GM21447 (cell line): ENCODE measurements around the gene FAM117A.
"Not testable (repeated sequence)": the region's sequence is repeated elsewhere in the genome, so short reads cannot be mapped to it uniquely, and the experiment has no call there.

Experiments used
- ATAC-seq: cut with Tn5 transposase; IDR thresholded peaks from one replicate; pipeline ENCODE4 v1.9.1; 2021; ENCODE audit not compliant: unreplicated experiment

The FAM117A gene

DNA sequence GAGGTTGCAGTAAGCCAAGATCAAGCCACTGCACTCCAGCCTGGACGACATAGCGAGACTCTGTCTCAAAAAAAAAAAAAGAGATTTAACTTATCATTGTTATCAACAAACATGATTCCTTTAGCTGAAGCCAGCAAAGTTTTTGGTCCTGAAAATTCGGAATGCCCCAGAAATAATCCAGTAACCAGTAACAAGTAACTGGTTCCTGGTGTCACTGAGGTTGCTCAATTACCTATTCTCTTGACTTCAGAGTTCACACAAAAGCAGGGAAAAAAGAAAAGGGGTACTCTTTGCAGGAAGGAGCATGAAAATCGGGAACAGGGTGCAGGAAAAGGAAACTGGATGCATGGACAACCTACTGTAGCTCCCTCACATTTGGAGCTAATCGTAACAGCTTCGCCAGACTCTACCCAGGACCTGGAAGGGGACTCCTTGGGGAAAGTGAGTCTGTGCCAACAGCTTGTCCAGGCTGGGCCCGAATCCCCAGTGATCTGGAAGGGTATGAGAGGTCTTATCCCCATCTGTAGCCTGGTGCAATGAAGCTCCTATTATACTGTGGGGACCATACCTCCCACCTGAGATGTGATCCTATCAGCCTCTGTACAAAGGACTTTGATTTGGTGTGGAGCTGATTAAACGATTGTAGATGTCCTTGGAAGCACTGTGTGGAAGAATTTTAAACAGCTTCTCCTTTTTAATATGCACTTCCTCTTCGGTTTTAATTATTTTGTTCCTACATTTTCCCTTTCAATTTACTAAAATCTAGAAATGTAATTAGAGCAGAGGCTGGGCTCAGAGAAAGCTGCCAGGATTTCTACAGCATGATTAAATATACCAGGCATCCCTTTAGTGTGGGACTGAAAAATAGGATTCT is 82.6 kb downstream of the FAM117A start:
- ATAC-seq: no peak

DNA sequence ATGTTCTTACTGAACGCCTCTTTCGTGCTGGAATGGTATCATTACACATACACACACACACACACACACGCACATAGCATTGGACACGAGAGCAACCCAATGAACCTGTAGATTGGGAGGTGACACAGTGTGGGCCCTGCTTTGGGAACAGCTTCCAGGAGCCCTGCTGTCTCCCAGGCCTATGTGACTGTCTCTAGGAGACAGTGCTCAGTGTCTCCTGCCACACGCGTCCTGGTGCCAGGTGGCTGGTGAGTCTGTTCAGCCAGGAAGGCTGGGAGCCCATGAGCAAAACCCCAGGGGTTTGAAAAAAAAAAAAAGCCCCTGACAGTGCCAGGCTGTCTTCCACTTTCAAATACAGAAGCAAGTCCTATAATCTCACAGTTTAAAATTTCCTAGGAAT is 83.6 kb downstream of the FAM117A start:
- ATAC-seq: no peak

- peak; percentile 72 for ATAC-seq
Measured at GRCh38 chr17:49677933-49678847, 85.7 kb downstream of the FAM117A start, which contains the start of gene SPOP. Gene SPOP (minus strand): TSS chr17:49678097. CDS start chr17:49622810, 55,287 bp downstream.

DNA sequence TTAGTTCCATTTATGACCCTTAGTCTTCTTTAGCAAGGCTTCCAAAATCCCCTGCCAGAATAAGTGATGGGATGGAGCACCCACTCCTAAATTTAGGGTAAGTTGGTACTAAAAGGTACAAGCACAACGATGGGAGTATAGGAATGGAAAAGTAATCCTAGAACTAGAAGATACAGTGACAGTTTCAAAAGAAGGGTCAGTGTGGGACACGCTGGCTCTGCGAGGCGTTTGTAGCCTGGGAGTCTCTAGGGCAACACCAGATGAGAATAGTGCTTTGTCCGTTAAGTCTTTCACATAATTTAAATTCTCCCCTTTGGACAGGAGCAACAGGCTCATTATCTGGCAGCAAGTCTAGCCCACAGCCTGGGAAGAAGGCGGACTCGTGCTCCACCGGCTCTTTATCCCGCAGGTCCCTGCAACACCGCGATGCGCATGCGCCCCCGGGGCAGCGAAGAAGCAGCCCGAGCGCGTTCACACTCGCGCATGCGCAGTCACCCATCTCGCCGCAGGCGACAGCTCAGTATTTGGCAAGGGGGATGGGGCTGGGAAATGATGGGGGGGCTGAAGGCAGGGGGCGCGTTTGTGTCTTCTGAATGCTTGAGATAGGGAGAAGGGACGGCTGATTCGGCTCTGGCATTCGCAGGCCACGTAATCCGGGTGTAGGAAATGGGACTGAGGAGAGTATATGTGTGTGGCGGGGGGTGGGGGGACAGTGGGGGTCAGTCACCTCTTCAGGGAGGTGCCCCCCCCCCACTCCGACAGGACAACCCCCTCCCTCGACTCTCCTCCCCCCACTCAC is 86.6 kb downstream of the FAM117A start:
- peak; percentile 33 for ATAC-seq

DNA sequence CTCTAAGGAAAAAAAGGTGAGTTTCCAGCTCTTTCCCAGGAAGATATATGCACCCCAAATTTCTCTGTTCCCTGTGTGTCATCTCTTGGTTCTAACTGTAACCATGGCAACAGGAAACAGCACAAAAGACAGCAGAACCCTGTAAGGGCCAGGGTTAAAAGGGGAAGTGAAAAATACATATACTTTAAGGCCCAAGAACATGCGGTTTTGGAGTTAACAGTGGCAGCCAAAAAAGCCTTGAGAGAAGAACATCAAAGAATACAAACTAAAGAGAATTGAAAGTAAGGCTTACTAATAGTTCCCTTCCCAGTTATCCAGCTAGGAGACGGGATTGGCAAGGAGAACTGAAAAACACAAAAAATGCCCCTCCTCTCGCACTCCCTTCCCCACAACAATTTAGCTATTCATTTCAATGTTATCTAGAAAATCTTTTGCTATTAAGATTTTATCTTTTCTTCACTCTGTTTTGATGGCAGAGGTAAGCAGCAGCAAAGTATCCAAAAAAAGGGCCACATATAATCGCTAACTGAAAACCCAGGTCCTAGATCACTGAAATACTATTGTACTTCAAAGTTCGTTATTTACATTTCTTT is 87.6 kb downstream of the FAM117A start:
- peak; percentile 73 for ATAC-seq

- no peak for ATAC-seq
Measured at GRCh38 chr17:49674507-49674906, 89.4 kb downstream of the FAM117A start.

- ATAC-seq: not testable (repeated sequence)
Measured at GRCh38 chr17:49673679-49674078, 90.3 kb downstream of the FAM117A start.

GRCh38 chr17:49670641-49671040 is 93.3 kb downstream of the FAM117A start:
- ATAC-seq: no peak

DNA sequence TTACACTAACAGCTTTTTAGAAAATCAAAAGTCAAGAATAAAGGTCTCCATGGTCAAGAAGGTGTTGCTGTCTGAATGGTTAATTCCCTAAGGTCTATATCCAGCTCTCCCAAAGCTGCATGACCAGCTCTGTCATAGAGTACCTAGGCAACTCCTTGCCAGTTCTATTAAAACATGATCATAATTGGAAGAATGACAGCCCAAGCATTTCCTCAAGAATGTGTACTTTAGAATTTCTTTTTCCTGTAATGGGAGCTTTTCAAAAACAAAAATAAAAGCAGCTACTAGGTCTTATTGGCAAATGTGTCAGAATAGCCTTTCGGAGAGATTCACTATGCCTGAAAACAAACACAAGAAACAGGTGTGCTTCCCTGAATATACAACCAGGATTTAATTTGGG is 93.9 kb downstream of the FAM117A start:
- no peak for ATAC-seq

- no peak for ATAC-seq
Measured at GRCh38 chr17:49667854-49668253, 96.1 kb downstream of the FAM117A start.

DNA sequence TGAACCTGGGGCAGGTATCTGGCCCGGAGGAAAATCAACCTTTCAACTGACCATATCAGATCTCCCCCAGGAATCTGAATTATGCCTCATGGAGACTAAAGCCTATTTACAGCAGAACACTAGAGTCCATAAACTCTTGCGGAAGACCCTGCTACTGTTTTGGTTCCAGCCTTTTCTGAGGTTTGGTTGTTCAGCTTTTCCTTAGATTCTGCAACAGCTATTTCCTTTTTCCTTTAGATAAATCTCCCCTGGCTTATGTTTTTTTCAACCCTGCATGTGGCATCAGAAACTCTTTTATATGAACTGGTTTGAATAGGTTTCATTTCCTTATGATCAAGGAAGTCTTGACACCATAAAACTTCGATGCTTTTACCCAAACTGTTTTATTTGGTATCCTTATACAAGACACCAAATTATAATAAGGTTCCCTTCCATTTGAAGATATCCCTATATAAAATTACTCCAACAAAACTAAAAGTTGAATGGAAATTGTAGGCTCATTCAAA is 99.2 kb downstream of the FAM117A start:
- no peak for ATAC-seq
